CD14-positive monocyte (primary cell): ENCODE data around the gene COL27A1. TPM values are rescaled to one million over a fixed set of nuclear protein-coding genes. Genes with fewer than 3 reads are reported as not detected.

ENCODE experiments used
- DNase-seq, 3 donors: peaks; one replicate each; pipeline ENCODE4 v3.0.0-alpha.2; 2011 to 2022
- H2AFZ ChIP-seq: 2 replicates; pipeline ENCODE4 v1.6.0; 2012; ENCODE audit warnings: mild to moderate bottlenecking, low read depth, low read length, inconsistent platforms; ENCODE audit not compliant: insufficient read depth, poor library complexity, severe bottlenecking
- H3K27ac ChIP-seq, 2 donors: 1 replicate in 1 of 2; 2 replicates in 1 of 2; pipeline ENCODE4 v1.5.1; 2012 to 2013; ENCODE audit warnings: low read length in 2 of 2, control low read depth in 1 of 2, inconsistent platforms in 1 of 2, low read depth in 1 of 2, mild to moderate bottlenecking in 1 of 2
- H3K27me3 ChIP-seq, 2 donors: one replicate each; pipeline versions ENCODE4 v1.6.0 to v1.6.1; 2011 to 2013; ENCODE audit warnings: low read length in 2 of 2; ENCODE audit not compliant: control insufficient read depth in 2 of 2, insufficient read depth in 2 of 2
- H3K36me3 ChIP-seq, 2 donors: replicated peaks in 1 of 2; 1 replicate in 1 of 2; 2 replicates in 1 of 2; pipeline versions ENCODE4 v1.5.1 to v1.6.1; 2012 to 2013; ENCODE audit warnings: low read length in 2 of 2, control low read depth in 1 of 2, inconsistent platforms in 1 of 2, mild to moderate bottlenecking in 1 of 2; ENCODE audit not compliant: insufficient read depth in 2 of 2, control insufficient read depth in 1 of 2
- H3K4me1 ChIP-seq, 2 donors: 1 replicate in 1 of 2; 2 replicates in 1 of 2; pipeline versions ENCODE4 v1.5.1 to v1.6.1; 2012 to 2013; ENCODE audit warnings: low read length in 2 of 2, control low read depth in 1 of 2, inconsistent platforms in 1 of 2, mild to moderate bottlenecking in 1 of 2, moderate library complexity in 1 of 2; ENCODE audit not compliant: insufficient read depth in 2 of 2, control insufficient read depth in 1 of 2
- H3K4me2 ChIP-seq: replicated peaks from 2 replicates; pipeline ENCODE3; 2012; ENCODE audit warnings: low read length, moderate library complexity, mild to moderate bottlenecking; ENCODE audit not compliant: poor library complexity, severe bottlenecking; ENCODE audit errors: extremely low read depth
- H3K4me3 ChIP-seq, 3 experiments: fragments of 200-600 bp in 1 of 3; sonication (generic) in 1 of 3; replicated peaks in 1 of 3; 1 replicate in 2 of 3; 2 replicates in 1 of 3; pipeline ENCODE4 v1.5.1; 2011 to 2013; ENCODE audit warnings: low read length in 3 of 3, mild to moderate bottlenecking in 3 of 3, control low read depth in 2 of 3, low read depth in 2 of 3, inconsistent platforms in 1 of 3, moderate library complexity in 1 of 3
- H3K79me2 ChIP-seq: 2 replicates; pipeline ENCODE4 v1.6.0; 2012; ENCODE audit warnings: mild to moderate bottlenecking, control low read depth, inconsistent platforms, low read length, moderate library complexity; ENCODE audit not compliant: insufficient read depth
- H3K9ac ChIP-seq: 2 replicates; pipeline ENCODE4 v1.6.0; 2017; ENCODE audit warnings: low read length, mild to moderate bottlenecking; ENCODE audit not compliant: insufficient read depth, poor library complexity, severe bottlenecking
- H3K9me3 ChIP-seq, 2 donors: replicated peaks in 1 of 2; 1 replicate in 1 of 2; 2 replicates in 1 of 2; pipeline versions ENCODE4 v1.5.1 to v1.6.1; 2012 to 2013; ENCODE audit warnings: low read length in 2 of 2, control low read depth in 1 of 2; ENCODE audit not compliant: control insufficient read depth in 1 of 2, insufficient read depth in 1 of 2
- H4K20me1 ChIP-seq: 2 replicates; pipeline ENCODE4 v1.6.0; 2012; ENCODE audit warnings: mild to moderate bottlenecking, low read length, control low read depth, moderate library complexity; ENCODE audit not compliant: insufficient read depth
- H3K27ac Mint-ChIP-seq, 7 donors: one replicate each; pipeline ENCODE4 v1.8.0; 2020; ENCODE audit warnings: mild to moderate bottlenecking in 7 of 7, mixed read lengths in 7 of 7, moderate library complexity in 6 of 7, inconsistent platforms in 2 of 7
- H3K27me3 Mint-ChIP-seq, 3 donors: one replicate each; pipeline ENCODE4 v1.8.0; 2021 to 2022; ENCODE audit warnings: low read depth in 3 of 3, mild to moderate bottlenecking in 3 of 3, mixed read lengths in 3 of 3, moderate library complexity in 3 of 3, inconsistent platforms in 1 of 3
- H3K36me3 Mint-ChIP-seq, 2 donors: one replicate each; pipeline ENCODE4 v1.8.0; 2020; ENCODE audit warnings: mixed read lengths in 2 of 2, inconsistent platforms in 1 of 2, mild to moderate bottlenecking in 1 of 2
- H3K4me1 Mint-ChIP-seq: one replicate; pipeline ENCODE4 v1.8.0; 2020; ENCODE audit warnings: mild to moderate bottlenecking, mixed read lengths
- H3K4me3 Mint-ChIP-seq, 2 donors: one replicate each; pipeline ENCODE4 v1.8.0; 2020; ENCODE audit warnings: mild to moderate bottlenecking in 2 of 2, mixed read lengths in 2 of 2, moderate library complexity in 1 of 2
- H3K9me3 Mint-ChIP-seq, 7 donors: one replicate each; pipeline ENCODE4 v1.8.0; 2020 to 2022; ENCODE audit warnings: mixed read lengths in 7 of 7, mild to moderate bottlenecking in 6 of 7, moderate library complexity in 6 of 7, inconsistent platforms in 2 of 7
- CTCF ChIP-seq: fragments of 200-600 bp; IDR thresholded peaks from one replicate; pipeline ENCODE4 v1.8.0; 2022; ENCODE audit warnings: antibody characterized with exemption, mild to moderate bottlenecking
- WGBS: methylation state at CpG from one replicate; pipeline ENCODE4 v1.1.5; 2013; ENCODE audit warnings: missing lambda C conversion rate; ENCODE audit not compliant: insufficient coverage; 5-methylcytosine and 5-hydroxymethylcytosine counted together
- intact Hi-C, 2 donors: fragments of 100-400 bp; cut with micrococcal nuclease; formaldehyde crosslinking; loops; one replicate each; pipeline versions ENCODE4 v1.15.0 to v1.15.1; 2023
- polyA plus RNA-seq, 3 donors: library from polyadenylated mRNA; depleted of rRNA in 1 of 3; unstranded in 2 of 3; stranded (reverse) in 1 of 3; fragments of 300-500 nt in 2 of 3; fragments of >200 nt in 1 of 3; fragmentation: Illumina TruSeq in 2 of 3; gene quantifications; 1 replicate in 2 of 3; 2 replicates in 1 of 3; pipeline ENCODE4 v1.2.3, GENCODE V29; 2012 to 2021

COL27A1 gene
- polyA plus RNA-seq, 3 donors: 0.03 TPM; not detected in 2

- H3K36me3 ChIP-seq: no peaks in the 10 kb centered on the region
- H3K4me1 ChIP-seq: no peaks in the 10 kb centered on the region
- H2AFZ ChIP-seq: no peak overlapping the region
- H4K20me1 ChIP-seq: no peaks in the 10 kb centered on the region
- no peaks in the 10 kb centered on the region for H3K79me2 ChIP-seq
- no peak for DNase-seq
- no peaks in the 10 kb centered on the region for H3K27me3 ChIP-seq
- WGBS: 93% methylated on average over 2 of the region's 5 CpGs
- Mint-ChIP-seq H3K4me3 (no peak overlapping the region), H3K9me3 (no peaks in the 10 kb centered on the region), H3K27ac (no peak overlapping the region), H3K27me3 (peaks cover 7 to 11% (median 10%) of the 10 kb centered on the region in 3 donors), H3K4me1 (peaks cover 4% of the 10 kb centered on the region), H3K36me3 (no peaks in the 10 kb centered on the region)
- intact Hi-C loops: no loop called here
- H3K4me3 ChIP-seq: no peak overlapping the region
- H3K9ac ChIP-seq: no peak overlapping the region
- TF ChIP-seq CTCF: no peak
- H3K27ac ChIP-seq: no peak overlapping the region
- H3K4me2 ChIP-seq: no peak overlapping the region
- H3K9me3 ChIP-seq: no peaks in the 10 kb centered on the region
Measured at GRCh38 chr9:114237781-114238180, 82.4 kb downstream of the COL27A1 start.

- Histone ChIP-seq H4K20me1 (no peaks in the 10 kb centered on the region), H3K79me2 (no peaks in the 10 kb centered on the region), H3K4me1 (no peaks in the 10 kb centered on the region), H3K4me2 (no peak overlapping the region), H3K27me3 (no peaks in the 10 kb centered on the region), H2AFZ (no peak overlapping the region), H3K9ac (no peak overlapping the region), H3K36me3 (no peaks in the 10 kb centered on the region), H3K4me3 (no peak overlapping the region), H3K27ac (no peak overlapping the region), H3K9me3 (no peaks in the 10 kb centered on the region)
- H3K27me3 Mint-ChIP-seq: peaks cover 7 to 10% (median 10%) of the 10 kb centered on the region in 3 donors
- intact Hi-C loops: no loop called here
- 80% methylated on average over 5 of the region's 8 CpGs for WGBS
- DNase-seq: no peak
- H3K36me3 Mint-ChIP-seq: no peaks in the 10 kb centered on the region
- TF ChIP-seq CTCF: no peak
- peaks cover 4% of the 10 kb centered on the region for H3K4me1 Mint-ChIP-seq
- no peaks in the 10 kb centered on the region for H3K9me3 Mint-ChIP-seq
- H3K27ac Mint-ChIP-seq: peak overlapping the region in 1 of 7 donors; percentile 24
- no peak overlapping the region for H3K4me3 Mint-ChIP-seq
Measured at GRCh38 chr9:114238472-114238871, 83.1 kb downstream of the COL27A1 start.
